HG03103 (cell line): ENCODE data around the gene AGPAT3.

Source experiments
- ATAC-seq: cut with Tn5 transposase; IDR thresholded peaks from one replicate; pipeline ENCODE4 v1.9.1; 2021; ENCODE audit warnings: low read depth; ENCODE audit not compliant: unreplicated experiment

The AGPAT3 gene

DNA sequence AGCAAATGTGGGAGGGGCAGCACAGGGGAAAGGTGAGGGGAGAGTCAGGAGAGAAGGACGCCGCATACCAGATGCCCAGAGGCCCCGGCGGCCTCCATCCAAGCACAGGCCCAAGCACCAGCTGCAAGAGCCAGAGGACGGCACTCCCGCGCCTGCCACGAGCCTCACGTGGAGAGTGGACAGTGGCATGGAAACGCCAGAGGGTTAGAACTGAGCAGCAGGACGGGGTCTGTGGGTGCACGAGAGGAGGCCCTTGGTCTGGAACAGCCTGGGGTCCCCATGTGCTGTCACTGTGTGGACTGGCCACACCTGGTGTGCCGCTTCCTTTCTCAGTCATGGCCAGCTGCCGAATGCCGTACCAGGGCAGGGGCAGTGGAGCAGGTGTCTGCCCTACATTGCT is 68.7 kb downstream of the AGPAT3 start:
- no peak for ATAC-seq

DNA sequence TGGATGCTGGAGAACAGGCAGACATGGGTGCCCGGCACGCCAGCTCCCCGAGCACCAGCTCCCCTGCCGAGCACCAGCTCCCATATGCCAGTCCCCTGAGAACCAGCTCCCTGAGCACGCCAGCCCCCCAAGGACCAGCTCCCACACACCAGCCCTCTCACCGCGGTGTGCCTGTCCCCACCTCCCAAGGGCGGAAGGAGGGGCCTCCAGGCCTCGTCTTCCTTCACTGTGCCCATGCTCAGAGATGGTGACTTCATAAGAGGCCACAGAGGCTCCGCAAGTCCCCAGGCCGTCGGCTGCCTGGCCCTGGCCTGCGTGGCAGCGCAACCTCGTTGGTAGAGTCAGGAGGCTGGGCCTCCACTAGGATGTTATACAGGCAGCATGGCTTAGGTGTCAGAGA is 69.1 kb downstream of the AGPAT3 start:
- ATAC-seq: no peak

DNA sequence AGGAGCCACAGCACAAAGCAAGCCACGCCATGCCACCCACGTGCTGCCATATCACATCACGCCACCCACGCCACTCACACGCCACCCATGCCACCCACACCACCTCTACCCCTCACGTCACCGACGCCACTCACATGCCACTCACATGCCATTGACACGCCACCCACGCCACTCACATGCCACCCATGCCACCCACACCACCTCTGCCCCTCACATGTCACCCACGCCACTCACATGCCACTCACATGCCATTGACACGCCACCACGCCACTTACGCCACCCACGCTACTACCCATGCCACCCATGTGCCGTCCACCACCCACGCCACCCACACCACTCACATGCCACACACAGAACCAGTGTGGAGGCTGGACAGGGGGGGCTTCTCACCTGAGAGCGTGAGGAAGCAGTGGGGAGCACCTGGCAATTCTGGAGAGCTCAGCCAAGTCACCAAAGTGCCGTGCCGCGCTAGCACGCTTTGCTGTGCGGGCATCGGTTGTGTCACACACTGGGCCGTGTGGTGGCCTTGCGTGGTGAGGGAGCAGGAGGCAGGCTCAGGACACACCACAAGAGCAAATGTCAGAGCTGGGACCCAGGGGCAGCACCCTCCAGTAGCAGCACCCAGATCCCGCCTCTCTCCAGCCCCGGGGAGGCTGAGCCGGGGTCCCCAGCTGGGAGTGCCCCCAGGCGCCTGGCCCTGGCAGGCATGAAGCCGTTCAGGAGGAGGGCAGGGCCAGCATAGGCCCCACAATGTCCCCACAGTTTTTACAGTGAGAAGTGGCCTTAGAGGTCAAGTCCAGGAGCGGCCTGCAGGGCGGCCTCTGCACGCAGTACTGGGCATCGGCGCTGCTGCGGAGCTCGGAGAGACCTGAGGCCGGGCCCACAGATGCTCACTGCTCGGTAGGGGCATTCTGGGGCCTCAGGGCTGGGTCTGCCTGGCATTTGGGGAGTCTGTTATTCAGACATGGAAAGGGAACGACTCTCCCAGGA is 70.0 kb downstream of the AGPAT3 start:
- no peak for ATAC-seq

DNA sequence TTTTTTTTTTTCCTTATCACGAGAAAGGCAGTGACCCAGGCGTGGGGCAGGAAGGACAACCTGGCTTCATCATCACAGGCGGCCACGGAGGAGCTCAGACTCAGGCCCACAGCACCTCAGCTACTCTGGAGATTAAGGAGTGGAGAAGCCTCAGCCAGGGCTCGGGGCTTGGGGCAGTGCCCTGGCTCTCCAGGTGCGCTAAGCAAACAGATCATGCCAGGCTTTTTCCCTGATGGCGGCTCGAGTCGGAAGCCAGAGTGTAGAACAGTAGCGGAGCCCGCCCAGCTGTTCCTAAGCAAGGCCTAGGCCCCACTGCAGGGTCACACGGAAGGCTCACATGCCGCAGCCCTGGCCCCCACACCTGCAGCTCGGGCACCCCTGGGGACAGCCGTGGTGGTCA is 70.7 kb downstream of the AGPAT3 start:
- no peak for ATAC-seq

DNA sequence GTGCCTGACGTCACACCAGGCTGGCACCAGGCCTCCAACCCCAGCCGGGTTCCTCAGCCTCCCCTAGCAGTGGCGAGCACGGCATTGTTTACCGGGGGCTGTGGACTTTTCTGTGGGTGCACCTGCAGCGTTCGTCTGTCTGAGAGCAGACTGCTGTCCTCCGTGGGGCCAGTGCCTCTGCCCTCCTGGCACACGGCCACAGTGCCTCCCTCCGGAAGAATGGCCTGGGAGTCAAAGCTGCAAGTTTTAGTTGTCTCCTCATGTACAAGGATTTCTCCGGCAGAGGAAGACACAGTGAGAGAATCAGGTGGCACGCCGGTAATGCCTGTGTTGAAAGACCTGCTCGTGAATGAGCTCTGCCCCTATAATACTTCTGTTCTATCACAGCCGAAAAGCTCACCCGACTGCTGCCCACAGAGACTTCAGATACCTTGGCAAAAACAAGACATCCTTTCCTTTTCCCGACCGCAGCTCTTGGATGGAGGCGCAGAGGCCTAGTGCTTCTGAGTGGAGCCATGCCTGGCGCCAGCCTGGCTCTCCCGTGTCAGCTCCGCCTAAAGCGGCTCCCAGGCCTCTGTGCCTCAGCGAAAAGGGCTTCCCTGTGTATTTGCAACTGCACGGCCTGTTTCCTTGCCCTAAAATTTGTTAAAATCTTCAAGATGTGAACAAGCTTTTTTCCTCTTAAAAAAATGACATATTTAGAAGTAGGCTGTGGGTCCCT is 71.4 kb downstream of the AGPAT3 start:
- ATAC-seq: no peak

DNA sequence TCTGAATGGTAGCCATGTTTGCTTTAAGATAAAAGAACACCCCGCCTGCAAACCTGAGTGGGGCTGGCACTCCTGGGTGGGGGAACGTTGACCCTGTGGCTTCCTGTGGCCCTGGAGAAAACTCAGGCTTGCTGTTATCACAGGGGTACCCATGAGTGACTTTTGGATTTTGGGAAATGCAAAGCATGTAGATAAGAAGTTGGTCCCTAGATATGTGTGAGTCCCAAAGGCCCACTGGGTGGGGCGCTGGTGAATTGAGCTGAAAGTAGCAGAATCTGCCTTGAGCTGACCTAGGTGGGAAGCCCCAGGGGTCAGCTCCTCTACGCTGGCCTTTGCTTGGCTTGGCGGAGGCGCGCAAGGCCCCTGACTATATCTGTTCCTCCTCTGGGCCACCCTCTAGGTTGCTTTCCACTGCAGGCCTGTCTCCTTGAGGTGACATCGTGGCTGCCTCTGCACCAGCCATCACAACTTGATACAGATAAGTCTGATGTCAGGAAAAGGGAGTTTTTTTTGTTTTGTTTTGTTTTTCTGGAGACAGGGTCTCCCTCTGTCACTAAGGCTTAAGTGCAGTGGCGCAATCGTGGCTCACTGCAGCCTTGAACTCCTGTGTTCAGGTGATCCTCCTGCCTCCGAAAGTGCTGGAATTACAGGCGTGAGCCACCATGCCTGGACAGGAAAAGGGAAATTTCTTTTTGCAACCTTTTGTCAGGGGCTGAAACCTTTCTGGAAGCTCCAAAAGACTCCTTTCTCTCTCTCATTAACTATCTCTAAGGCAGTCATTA is 72.2 kb downstream of the AGPAT3 start:
- no peak for ATAC-seq

DNA sequence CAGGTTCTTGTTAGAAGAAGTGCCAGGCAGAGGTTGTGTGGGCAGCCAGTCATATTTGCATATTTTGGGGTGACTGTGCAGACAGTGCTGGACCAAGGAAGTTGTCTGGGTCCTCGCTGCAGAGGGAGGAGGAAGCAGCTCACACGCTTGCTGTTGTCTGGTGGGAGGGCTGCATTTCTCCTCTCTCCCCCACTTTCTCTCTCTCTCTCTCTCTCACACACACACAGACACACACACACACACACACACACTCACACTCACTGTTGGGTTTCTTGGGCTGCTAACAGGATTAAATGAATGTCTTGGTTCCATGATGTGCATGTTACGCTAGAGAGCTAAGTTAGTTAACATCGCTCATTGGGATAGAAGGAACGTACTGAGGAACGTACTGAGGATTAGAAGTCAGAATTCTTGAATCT is 72.9 kb downstream of the AGPAT3 start:
- ATAC-seq: no peak

DNA sequence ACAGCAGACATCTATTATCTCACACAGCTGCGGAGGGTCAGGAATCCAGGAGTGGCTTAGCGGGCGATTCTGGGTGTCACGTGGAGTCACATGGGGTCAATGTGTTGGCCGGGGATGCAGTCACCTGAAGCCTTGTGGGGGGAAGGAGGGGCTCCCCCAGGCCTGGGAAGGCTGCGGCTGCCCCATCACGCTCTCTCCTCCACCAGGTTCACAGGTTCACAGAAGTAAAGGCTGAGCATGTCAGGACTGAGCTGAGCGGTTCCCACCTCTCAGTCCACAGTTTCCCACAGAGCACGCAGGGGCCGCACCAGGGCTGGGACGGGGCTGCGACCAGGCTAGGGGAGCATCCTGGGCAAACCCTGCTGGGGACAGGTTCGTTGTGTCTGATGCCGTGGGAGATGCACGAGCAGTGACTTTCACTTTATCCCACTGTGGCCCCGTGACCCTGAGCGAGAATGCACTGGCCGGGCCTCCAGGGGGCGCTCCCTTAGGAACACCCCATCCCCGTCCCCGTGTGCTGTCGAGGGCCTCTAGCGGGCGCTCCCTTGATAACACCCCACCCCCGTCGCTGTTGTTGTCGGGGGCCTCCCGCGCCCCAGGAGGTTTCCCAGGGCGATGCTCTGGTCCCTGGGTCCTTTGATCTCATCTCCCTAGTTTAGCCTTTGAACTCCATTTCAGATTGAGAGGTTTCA is 73.9 kb downstream of the AGPAT3 start:
- peak; percentile 71 for ATAC-seq

DNA sequence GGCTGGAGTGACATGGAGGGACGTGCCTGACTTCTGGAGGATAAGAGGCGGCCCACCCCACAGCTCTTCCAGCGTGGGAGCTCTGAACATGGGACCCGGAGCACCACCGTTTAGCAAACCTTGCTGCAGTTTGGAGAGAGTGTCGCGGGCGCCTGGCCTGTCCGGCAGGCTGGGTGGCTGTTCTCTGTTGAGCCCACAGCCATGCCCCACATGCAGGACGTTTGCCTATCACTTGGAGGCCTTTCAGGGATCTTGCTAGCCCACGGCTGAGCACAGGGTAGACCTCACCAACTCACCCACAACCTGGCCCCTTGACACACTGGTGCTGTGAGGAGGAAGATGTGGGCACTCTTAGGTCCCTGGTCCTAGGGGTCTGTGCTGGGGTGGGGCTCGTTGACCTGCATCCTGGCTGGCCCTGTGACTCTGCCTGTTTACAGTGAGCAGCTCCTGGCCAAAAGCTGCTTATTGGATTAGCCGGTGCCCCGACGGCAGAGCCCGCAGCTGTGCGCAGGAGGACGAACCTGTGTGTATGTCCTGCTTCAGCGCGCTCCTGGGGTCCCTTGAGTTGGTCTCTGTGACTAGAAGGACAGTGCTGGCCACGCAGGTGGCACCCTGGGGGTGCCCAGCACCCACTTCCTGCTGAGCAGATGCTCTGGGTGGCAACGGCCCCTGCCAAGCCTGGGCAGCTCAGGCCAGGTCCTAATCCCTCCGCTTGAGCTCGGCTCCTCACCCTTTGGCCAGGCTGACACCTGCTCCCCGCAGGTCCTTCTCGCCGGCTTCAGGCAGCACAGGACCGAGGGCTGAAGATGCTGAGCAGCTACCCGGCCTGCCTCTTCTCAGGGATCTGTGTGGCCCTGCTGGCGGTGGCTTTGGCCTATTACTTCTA is 74.7 kb downstream of the AGPAT3 start:
- ATAC-seq: no peak

DNA sequence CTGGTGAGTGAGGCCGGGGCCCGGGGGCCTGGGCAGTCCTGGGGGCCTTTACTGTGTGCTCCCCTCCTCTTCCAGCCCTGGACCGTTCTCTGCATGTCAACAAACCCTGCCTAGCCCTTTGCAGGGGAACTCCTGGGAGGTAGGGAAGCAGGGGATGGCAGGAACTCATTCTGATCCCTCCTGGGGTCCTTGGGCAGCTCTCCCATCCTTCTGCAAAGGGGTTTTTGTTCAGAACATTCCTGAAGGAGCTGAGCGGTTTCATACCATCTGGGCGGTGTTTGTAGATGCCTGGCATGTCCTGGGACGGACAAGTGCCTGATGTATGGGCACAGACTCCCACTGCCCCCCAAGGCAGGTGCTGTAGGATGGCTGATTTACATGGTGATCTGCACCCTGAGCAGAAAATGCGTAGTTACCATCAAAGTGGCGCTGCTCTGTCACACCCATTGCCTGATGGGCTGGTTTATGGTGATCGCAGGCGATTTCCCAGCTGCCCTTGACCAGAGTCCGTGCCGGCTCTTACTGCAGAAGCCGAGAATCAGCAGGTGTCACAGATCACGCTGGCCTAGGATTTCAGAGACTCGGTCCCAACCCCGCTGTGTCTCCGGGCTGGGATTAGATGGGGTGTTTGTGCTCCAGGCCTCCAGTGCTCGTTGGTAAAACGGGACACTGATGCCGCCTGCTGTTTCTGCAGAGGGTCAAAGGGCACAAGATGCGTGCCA is 75.5 kb downstream of the AGPAT3 start:
- no peak for ATAC-seq

DNA sequence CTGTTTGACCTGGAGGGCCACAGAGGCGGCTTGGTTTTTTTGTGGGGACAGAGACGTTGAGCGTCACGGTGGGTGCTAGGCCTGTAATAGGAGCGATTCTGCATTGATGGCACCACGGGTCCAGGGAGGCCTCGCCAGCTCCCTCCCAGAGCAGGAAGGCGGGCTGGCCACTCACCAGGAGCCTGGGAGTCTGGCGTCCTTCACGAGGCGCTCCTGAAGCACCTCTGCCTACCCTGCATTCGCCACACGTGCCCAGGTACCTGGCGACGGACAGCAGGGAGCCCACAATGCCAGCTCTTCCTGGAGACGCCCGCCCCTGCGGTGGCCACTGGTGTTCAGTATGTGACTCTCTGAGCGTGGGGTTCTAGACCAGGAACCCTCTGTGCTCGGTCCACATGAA is 77.2 kb downstream of the AGPAT3 start:
- ATAC-seq: no peak

DNA sequence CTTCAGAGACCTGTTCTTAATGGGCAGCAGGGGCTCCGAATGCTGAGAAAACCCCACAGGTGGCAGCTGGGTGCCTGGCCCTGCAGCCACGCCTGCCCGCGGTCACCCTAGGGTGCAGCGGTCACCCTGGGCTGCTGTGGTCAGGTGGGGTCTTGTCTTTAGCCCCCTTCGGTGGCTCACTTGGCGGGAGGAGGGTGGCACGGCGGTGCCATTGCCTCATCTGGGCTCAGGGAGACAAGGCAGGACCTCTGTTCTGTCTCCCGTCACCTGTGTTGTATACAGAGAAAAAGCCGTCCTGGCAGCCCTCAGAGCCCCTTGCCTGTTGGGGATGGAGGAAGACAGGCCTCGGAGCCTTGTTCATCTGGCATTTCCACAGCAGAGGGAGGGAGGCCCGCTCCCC is 77.6 kb downstream of the AGPAT3 start:
- ATAC-seq: no peak

DNA sequence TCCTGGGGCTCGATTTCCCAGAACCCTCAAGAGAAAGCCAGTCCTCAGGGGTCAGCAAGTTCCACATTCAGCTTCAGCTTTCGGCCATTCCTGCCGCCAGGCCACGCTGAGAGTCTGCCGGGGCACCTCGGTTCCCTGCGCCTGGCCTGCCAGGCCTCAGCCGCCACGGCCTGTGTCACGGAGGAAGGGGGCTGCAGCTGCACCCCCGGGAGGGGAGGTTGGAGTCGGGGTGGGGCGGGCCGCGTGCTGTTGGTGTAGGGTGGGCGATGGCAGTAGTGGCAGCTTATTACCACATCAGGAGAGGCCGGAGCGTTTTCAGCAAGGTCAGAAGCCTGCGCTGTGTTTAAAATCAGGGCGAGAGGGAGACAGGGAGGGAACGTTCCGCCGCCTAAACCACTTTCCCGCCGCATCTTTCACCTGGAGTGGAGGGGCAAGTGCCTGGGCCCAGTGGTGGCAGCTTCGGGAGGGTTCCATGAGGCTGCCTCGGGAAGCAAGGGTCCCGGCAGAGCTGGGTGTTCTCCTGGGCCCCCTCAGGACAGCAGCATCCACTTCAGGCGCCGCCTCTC is 78.6 kb downstream of the AGPAT3 start:
- ATAC-seq: no peak

DNA sequence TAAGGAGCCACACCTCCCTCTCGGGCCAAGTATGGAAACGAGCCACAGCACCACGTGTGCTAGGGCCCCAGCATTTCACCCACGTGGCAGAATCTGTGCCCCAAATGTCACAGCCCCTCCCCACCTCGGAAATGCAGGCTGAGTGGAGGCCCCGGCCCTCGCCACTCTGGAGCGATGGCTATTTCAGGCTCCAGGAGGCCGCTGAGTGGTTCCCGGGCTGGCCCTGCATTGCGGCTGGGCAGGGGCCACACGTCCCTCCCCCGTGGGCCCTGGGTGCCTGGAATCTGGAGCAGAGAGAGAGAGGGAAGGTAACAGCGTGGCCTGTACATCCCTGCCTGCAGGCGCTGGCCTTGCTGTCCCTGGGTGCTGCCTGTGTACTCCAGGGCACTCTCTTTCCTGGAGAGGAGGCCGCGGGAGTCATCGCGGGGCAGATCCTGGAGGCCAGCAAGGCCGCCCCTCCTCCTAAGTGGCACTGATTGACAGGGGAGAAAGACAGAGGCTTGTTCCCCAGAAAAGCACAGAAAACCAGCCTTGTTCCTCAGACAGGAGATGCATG is 79.1 kb downstream of the AGPAT3 start:
- ATAC-seq: no peak

DNA sequence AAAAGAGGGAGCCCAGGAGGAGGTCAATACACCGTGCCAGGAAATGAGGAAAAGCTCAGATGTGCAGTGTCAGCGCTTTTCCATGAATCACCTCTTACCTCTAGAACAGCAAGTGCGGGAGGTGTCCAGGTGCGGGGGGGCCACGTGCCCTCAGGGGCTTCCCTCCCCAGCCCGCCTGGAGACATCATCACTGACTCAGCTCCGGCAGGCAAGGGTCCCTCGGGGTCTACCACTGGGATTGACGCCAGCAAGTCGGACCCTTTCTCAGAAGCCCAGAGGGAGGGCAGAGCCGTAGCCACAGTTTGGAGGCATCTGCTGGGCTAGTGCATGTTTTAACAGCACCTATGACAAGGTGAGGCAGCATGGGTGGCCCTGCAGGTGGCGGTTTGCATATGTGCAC is 79.7 kb downstream of the AGPAT3 start:
- no peak for ATAC-seq

DNA sequence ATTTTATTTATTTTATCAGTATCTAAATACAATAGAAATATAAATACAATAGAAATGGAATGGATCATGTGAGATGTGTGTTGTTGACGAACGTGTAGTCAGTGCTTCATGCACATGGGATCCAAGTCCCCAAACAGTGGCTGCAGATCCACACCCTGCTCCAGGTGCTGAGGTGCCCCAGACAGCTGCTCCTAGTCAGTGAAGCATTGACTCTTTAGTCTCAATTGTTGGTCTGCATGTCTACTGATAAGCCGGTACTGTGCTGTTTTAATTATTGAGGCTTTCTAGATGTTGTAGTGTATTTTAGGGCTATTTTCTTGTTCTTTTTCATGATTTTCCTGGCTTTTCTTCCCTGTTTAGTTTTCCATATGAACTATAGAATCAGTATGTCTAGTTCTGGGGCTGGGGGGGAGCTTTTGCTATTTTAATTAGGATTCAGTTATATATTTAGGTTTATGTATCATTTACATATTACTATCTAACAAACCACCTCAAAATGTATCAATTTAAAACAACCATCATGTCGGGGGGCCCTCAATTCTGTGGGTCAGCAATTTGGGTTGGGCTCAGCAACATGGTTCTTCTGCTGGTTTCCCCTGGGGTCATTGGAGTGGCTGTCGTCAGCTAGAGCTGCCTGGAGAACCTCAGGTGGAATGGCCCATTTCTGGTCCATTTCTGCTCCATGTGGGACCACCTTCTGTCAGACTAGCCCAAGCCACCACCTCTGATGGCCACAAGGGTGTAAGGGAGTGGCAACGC is 83.9 kb downstream of the AGPAT3 start:
- ATAC-seq: no peak

DNA sequence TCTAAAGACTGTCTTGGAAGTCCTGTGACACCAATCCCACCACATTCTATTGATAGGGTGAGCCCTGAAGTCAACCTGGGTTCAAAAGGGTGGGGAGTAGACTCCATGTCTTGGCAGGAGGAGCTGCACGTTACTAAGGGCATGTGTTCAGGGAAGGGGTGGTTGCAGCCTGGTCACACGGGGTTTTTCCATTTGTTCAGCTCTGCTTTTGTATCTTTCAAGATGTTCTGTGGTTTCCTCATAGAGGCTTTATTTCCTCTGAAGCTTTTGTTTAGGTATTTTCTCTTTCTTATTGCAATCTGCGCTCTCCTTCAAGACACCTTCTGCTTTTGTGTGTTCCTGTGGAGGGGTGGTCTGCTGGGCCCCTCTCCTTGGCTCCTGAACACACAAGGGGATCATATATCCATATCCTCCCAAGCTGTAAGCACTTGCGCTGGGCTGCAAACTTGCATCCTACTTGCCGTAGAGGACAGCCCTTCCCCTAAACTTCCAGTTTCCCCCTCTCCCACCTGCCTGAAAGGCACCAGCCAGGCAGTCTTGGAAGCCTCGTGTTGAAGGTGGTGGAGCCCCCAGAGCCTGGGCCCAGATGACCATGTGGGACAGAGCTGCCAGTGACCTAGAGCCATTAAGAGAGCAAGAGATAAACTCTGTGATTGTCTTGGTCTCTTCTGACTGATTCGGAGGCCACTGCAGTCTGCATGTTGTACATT is 84.6 kb downstream of the AGPAT3 start:
- no peak for ATAC-seq
